Lung (tissue), 12 donors: ENCODE results near the gene ZNF304. TPM values are rescaled to one million over a fixed set of nuclear protein-coding genes. Genes with fewer than 3 reads are reported as not detected.
A peak's percentile ranks its signal among the peaks of the same experiment; 100 is the strongest.

Experiments used
- ATAC-seq: fragments of 200-7000 bp; cut with Tn5 transposase; one replicate; pipeline ENCODE4 v1.9.1; 2020; ENCODE audit warnings: moderate number of reproducible peaks; ENCODE audit not compliant: insufficient read depth, low FRiP score
- DNase-seq, 3 donors: peaks; one replicate each; pipeline ENCODE4 v3.0.0-alpha.2; 2013 to 2017
- H3K27ac ChIP-seq, 2 donors: one replicate each; pipeline ENCODE4 v1.5.1; 2013; ENCODE audit warnings: mild to moderate bottlenecking in 2 of 2, moderate library complexity in 2 of 2, control low read depth in 1 of 2, inconsistent platforms in 1 of 2, low read depth in 1 of 2, low read length in 1 of 2
- H3K27me3 ChIP-seq, 3 donors: one replicate each; pipeline ENCODE4 v1.5.1; 2013; ENCODE audit warnings: low read length in 2 of 3; ENCODE audit not compliant: control insufficient read depth in 3 of 3, insufficient read depth in 3 of 3
- H3K36me3 ChIP-seq, 4 donors: one replicate each; pipeline ENCODE4 v1.5.1; 2013; ENCODE audit warnings: low read length in 4 of 4, mild to moderate bottlenecking in 1 of 4, moderate library complexity in 1 of 4; ENCODE audit not compliant: control insufficient read depth in 4 of 4, insufficient read depth in 4 of 4
- H3K4me1 ChIP-seq, 5 donors: one replicate each; pipeline ENCODE4 v1.5.1; 2013; ENCODE audit warnings: low read length in 5 of 5, mild to moderate bottlenecking in 2 of 5, moderate library complexity in 1 of 5; ENCODE audit not compliant: control insufficient read depth in 5 of 5, insufficient read depth in 5 of 5
- H3K4me3 ChIP-seq: one replicate; pipeline ENCODE4 v1.5.1; 2013; ENCODE audit warnings: mild to moderate bottlenecking, control low read depth, moderate library complexity
- H3K9ac ChIP-seq, 2 donors: one replicate each; pipeline ENCODE4 v1.5.1; 2013; ENCODE audit warnings: low read length in 2 of 2, control low read depth in 1 of 2; ENCODE audit not compliant: insufficient read depth in 1 of 2
- H3K9me3 ChIP-seq, 4 donors: one replicate each; pipeline ENCODE4 v1.5.1; 2013; ENCODE audit warnings: low read length in 3 of 4, mild to moderate bottlenecking in 1 of 4, moderate library complexity in 1 of 4; ENCODE audit not compliant: control insufficient read depth in 4 of 4, insufficient read depth in 3 of 4
- CTCF ChIP-seq: IDR thresholded peaks from 2 replicates; pipeline ENCODE4 v1.5.1; 2012; ENCODE audit warnings: mild to moderate bottlenecking; ENCODE audit errors: control extremely low read depth, extremely low read depth
- WGBS, 2 donors: extraction: QIAGEN DNeasy Blood & Tissue Kit; methylation state at CpG; one replicate each; pipeline ENCODE4 v1.1.7; 2013; 5-methylcytosine and 5-hydroxymethylcytosine counted together
- polyA plus RNA-seq, 2 donors: library from polyadenylated mRNA; stranded (reverse); fragments of 200-250 nt; gene quantifications; one replicate each; pipeline ENCODE4 v1.2.1, GENCODE V29; 2013
- total RNA-seq, 2 donors: library from RNA; depleted of rRNA in 1 of 2; stranded (reverse); fragments of >200 nt in 1 of 2; gene quantifications; one replicate each; pipeline ENCODE4 v1.2.1, GENCODE V29; 2014 to 2021
- donor health status: control.
- donor health status: control.
- donor health status: Bipolar disorder and iron deficiency.
- donor health status: healthy.
- donor health status: DM: yes; HTN: yes; CAD: no.

Gene ZNF304
- total and polyA plus RNA-seq, 4 donors: 2.6 to 13.5 (median 5.8) TPM

- WGBS, 2 donors: 72 to 76% methylated on average over 2 of the region's 2 CpGs
- DNase-seq (peak in 1 of 3 donors; percentile 9), ATAC-seq (no peak)
- no peak overlapping the region for H3K4me3 ChIP-seq
- peaks cover 0 to 23% (median 0%) of the 10 kb centered on the region in 4 donors for H3K9me3 ChIP-seq
- H3K27me3 ChIP-seq: no peaks in the 10 kb centered on the region
- peaks cover 5 to 15% (median 12%) of the 10 kb centered on the region in 4 donors for H3K36me3 ChIP-seq
- peak overlapping the region; percentile 85 to 89 for H3K9ac ChIP-seq
- H3K4me1 ChIP-seq: peaks cover 0 to 7% (median 3%) of the 10 kb centered on the region in 5 donors
- peak overlapping the region; percentile 74 to 89 for H3K27ac ChIP-seq
- TF ChIP-seq CTCF: no peak
These were observed 11.3 kb downstream of the ZNF304 start for GRCh38 chr19:57362419-57362818.

- no peak for TF ChIP-seq CTCF
- peaks cover 0 to 17% (median 0%) of the 10 kb centered on the region in 4 donors for H3K9me3 ChIP-seq
These were observed 12.1 kb downstream of the ZNF304 start, which contains the start of the genes TRAPPC2B and ZNF547 for GRCh38 chr19:57362997-57363687. TSS of gene TRAPPC2B (plus strand) at chr19:57363551. CDS start at chr19:57364834, 1,283 bp downstream. TSS of gene ZNF547 (plus strand) at chr19:57363551. CDS start at chr19:57368556, 5,005 bp downstream.

GRCh38 chr19:57363688-57364181 is 12.7 kb downstream of the ZNF304 start:
- H3K36me3 ChIP-seq: peaks cover 0 to 4% (median 0%) of the 10 kb centered on the region in 4 donors
- H3K27ac ChIP-seq: peak overlapping the region; percentile 84 to 89
- ATAC-seq: no peak
- peaks cover 0 to 19% (median 0%) of the 10 kb centered on the region in 4 donors for H3K9me3 ChIP-seq
- TF ChIP-seq CTCF: no peak
- no peaks in the 10 kb centered on the region for H3K27me3 ChIP-seq
- H3K4me3 ChIP-seq: peak overlapping the region; percentile 70
- H3K9ac ChIP-seq: peak overlapping the region; percentile 93 to 96
- H3K4me1 ChIP-seq: peaks cover 0 to 7% (median 5%) of the 10 kb centered on the region in 5 donors
- DNase-seq: peak in 2 of 3 donors; percentile 24 to 42
- 1 to 2% methylated on average over 17 to 18 of the region's 18 CpGs for WGBS, 2 donors

More at GRCh38 chr19:57362997-57363687, 12.1 kb downstream of the ZNF304 start, which contains the start of the genes TRAPPC2B and ZNF547:
- peak within 1 kb of the TSS; percentile 70 for H3K4me3 ChIP-seq
- peaks cover 0 to 10% (median 5%) of the 10 kb centered on the region in 4 donors for H3K36me3 ChIP-seq
- H3K27me3 ChIP-seq: no peaks in the 10 kb centered on the region
- H3K9ac ChIP-seq: peak within 1 kb of the TSS; percentile 93 to 96
- H3K4me1 ChIP-seq: peaks cover 0 to 7% (median 5%) of the 10 kb centered on the region in 5 donors
- peak; percentile 96 for ATAC-seq
- peak within 1 kb of the TSS; percentile 84 to 89 for H3K27ac ChIP-seq
- peak; percentile 100 for DNase-seq
- WGBS, 2 donors: 1% methylated on average over 47 of the region's 47 CpGs
